SK-N-SH (cell line): Measurements from ENCODE around the gene MYLK2. TPM values are rescaled to one million over a fixed set of nuclear protein-coding genes. Genes with fewer than 3 reads are reported as not detected.
A peak's percentile ranks its signal among the peaks of the same experiment; 100 is the strongest.

Experiments
- CTCF ChIA-PET: fragments of 300-600, 350-600 bp; formaldehyde crosslinking; extraction: SDS; loops from one replicate; lab custom pipeline; 2021; lab: Yijun Ruan, JAX
- POLR2A ChIA-PET: fragments of 350-600 bp; sonication (Branson Sonifier 250); formaldehyde crosslinking; extraction: SDS; loops from one replicate; lab custom pipeline; 2020; ENCODE audit warnings: antibody characterized with exemption, inconsistent platforms; lab: Yijun Ruan, JAX
- DNase-seq: peaks from one replicate; pipeline ENCODE4 v3.0.0; 2012
- H2AFZ ChIP-seq: fragments of 200-600 bp; sonication (generic); 2 replicates; pipeline ENCODE4 v1.8.1; 2016; ENCODE audit warnings: antibody characterized with exemption, mild to moderate bottlenecking, low read depth
- H3F3A ChIP-seq: fragments of 200-600 bp; sonication (generic); replicated peaks from 2 replicates; pipeline ENCODE3; 2016; ENCODE audit warnings: antibody characterized with exemption, mild to moderate bottlenecking; ENCODE audit not compliant: insufficient read depth
- H3K27ac ChIP-seq, 2 experiments: fragments of 200-500 bp in 1 of 2; fragments of 200-600 bp in 1 of 2; sonication (Bioruptor generic) in 1 of 2; sonication (generic), shearing (Covaris generic) in 1 of 2; 2 replicates each; pipeline versions ENCODE4 v1.5.1 to v1.6.1; 2014 to 2016; ENCODE audit warnings: low read depth in 2 of 2, inconsistent platforms in 1 of 2, low read length in 1 of 2, mild to moderate bottlenecking in 1 of 2, mixed read lengths in 1 of 2
- H3K27me3 ChIP-seq: fragments of 200-600 bp; sonication (generic), shearing (Covaris generic); 2 replicates; pipeline ENCODE4 v1.6.1; 2016; ENCODE audit warnings: mixed run types; ENCODE audit not compliant: insufficient read depth
- H3K36me3 ChIP-seq, 2 experiments: fragments of 200-500 bp in 1 of 2; fragments of 200-600 bp in 1 of 2; sonication (Bioruptor generic) in 1 of 2; sonication (generic) in 1 of 2; replicated peaks in 1 of 2; 2 replicates each; pipeline versions ENCODE3 to v1.5.1; 2014 to 2016; ENCODE audit warnings: low read length in 1 of 2, mild to moderate bottlenecking in 1 of 2; ENCODE audit not compliant: insufficient read depth in 2 of 2, control insufficient read depth in 1 of 2
- H3K4me1 ChIP-seq, 2 experiments: fragments of 200-500 bp in 1 of 2; fragments of 200-600 bp in 1 of 2; sonication (Bioruptor generic) in 1 of 2; sonication (generic), shearing (Covaris generic) in 1 of 2; 2 replicates each; pipeline versions ENCODE4 v1.5.1 to v1.6.1; 2014 to 2016; ENCODE audit warnings: low read depth in 1 of 2, low read length in 1 of 2, mixed run types in 1 of 2; ENCODE audit not compliant: insufficient read depth in 2 of 2, control insufficient read depth in 1 of 2
- H3K4me2 ChIP-seq: fragments of 200-600 bp; sonication (generic), shearing (Covaris generic); 2 replicates; pipeline ENCODE4 v1.6.1; 2017; ENCODE audit warnings: mixed run types
- H3K4me3 ChIP-seq, 2 experiments: fragments of 200-500 bp in 1 of 2; fragments of 200-600 bp in 1 of 2; sonication (Bioruptor generic) in 1 of 2; sonication (generic), shearing (Covaris generic) in 1 of 2; 2 replicates each; pipeline versions ENCODE4 v1.5.1 to v1.8.1; 2014 to 2016; ENCODE audit warnings: low read depth in 2 of 2, inconsistent platforms in 1 of 2, low read length in 1 of 2, mild to moderate bottlenecking in 1 of 2, mixed read lengths in 1 of 2, moderate library complexity in 1 of 2
- H3K79me2 ChIP-seq: fragments of 200-600 bp; sonication (generic); 2 replicates; pipeline ENCODE4 v1.8.1; 2017; ENCODE audit warnings: mild to moderate bottlenecking; ENCODE audit not compliant: insufficient read depth
- H3K9ac ChIP-seq: fragments of 200-600 bp; sonication (generic); 2 replicates; pipeline ENCODE4 v1.6.1; 2017; ENCODE audit warnings: mixed run types
- H3K9me2 ChIP-seq: fragments of 200-600 bp; sonication (generic); 2 replicates; pipeline ENCODE4 v1.6.1; 2017; ENCODE audit warnings: mixed run types
- H3K9me3 ChIP-seq: fragments of 200-600 bp; sonication (generic); 2 replicates; pipeline ENCODE4 v1.6.1; 2017; ENCODE audit warnings: mixed run types, mild to moderate bottlenecking, moderate library complexity
- H4K20me1 ChIP-seq: fragments of 200-600 bp; sonication (generic); 2 replicates; pipeline ENCODE4 v1.6.1; 2017; ENCODE audit warnings: mild to moderate bottlenecking, mixed run types; ENCODE audit not compliant: insufficient read depth
- CTCF ChIP-seq: fragments of 200-600 bp; sonication (generic); IDR thresholded peaks from 2 replicates; pipeline ENCODE4 v1.6.1; 2017; ENCODE audit warnings: antibody characterized with exemption, mild to moderate bottlenecking, moderate library complexity
- ELF1 ChIP-seq: IDR thresholded peaks from 2 replicates; pipeline ENCODE4 v1.4.0; 2012
- FOXM1 ChIP-seq: IDR thresholded peaks from 2 replicates; pipeline ENCODE4 v1.4.0; 2012; ENCODE audit warnings: low read depth, mild to moderate bottlenecking
- GATA2 ChIP-seq: sonication (generic); formaldehyde crosslinking; IDR thresholded peaks from 2 replicates; pipeline ENCODE4 v1.5.0; 2020; ENCODE audit warnings: mild to moderate bottlenecking, missing genetic modification reagents
- IRF3 ChIP-seq: fragments of 150-350 bp; IDR thresholded peaks from 2 replicates; pipeline ENCODE4 v1.6.1; 2016; ENCODE audit warnings: mild to moderate bottlenecking, low read depth, low read length
- JUND ChIP-seq: IDR thresholded peaks from 2 replicates; pipeline ENCODE4 v1.4.0; 2012
- MAX ChIP-seq: IDR thresholded peaks from 2 replicates; pipeline ENCODE4 v1.4.0; 2012; ENCODE audit warnings: low read depth
- MEF2A ChIP-seq: IDR thresholded peaks from 2 replicates; pipeline ENCODE4 v1.4.0; 2012; ENCODE audit warnings: low read depth, borderline replicate concordance
- NRF1 ChIP-seq: IDR thresholded peaks from 2 replicates; pipeline ENCODE4 v1.6.1; 2012; ENCODE audit warnings: low read depth, mild to moderate bottlenecking, low read length
- REST ChIP-seq: IDR thresholded peaks from 2 replicates; pipeline ENCODE4 v1.6.1; 2012; ENCODE audit warnings: mild to moderate bottlenecking, low read depth, low read length, moderate library complexity
- RXRA ChIP-seq: IDR thresholded peaks from 2 replicates; pipeline ENCODE4 v1.4.0; 2012; ENCODE audit warnings: low read depth, mild to moderate bottlenecking, borderline replicate concordance
- SIN3A ChIP-seq: IDR thresholded peaks from 2 replicates; pipeline ENCODE4 v1.6.1; 2012; ENCODE audit warnings: low read depth, mild to moderate bottlenecking, low read length, moderate library complexity, borderline replicate concordance
- SMC3 ChIP-seq: IDR thresholded peaks from 2 replicates; pipeline ENCODE4 v1.6.1; 2012; ENCODE audit warnings: low read depth, low read length, improper control_type of control experiment
- USF1 ChIP-seq: IDR thresholded peaks from 2 replicates; pipeline ENCODE4 v1.4.0; 2012; ENCODE audit warnings: low read depth, borderline replicate concordance
- ZBTB33 ChIP-seq: IDR thresholded peaks from 2 replicates; pipeline ENCODE4 v1.4.0; 2012; ENCODE audit warnings: low read depth, borderline replicate concordance
- WGBS: methylation state at CpG from one replicate; pipeline ENCODE4 v1.1.6; 2017; ENCODE audit warnings: low lambda C conversion rate; 5-methylcytosine and 5-hydroxymethylcytosine counted together
- polyA plus RNA-seq, 3 experiments: library from polyadenylated mRNA; depleted of rRNA; stranded (reverse); fragments of >200 nt; gene quantifications; 2 replicates each; pipeline ENCODE4 v1.2.3, GENCODE V29; 2012

The MYLK2 gene
- polyA plus RNA-seq, 1 of the 3 experiments (the other 2 are of a cell fraction): 0.21 TPM

- H3K79me2 ChIP-seq: no peaks in the 10 kb centered on the region
- H3K36me3 ChIP-seq: no peaks in the 10 kb centered on the region
- POLR2A ChIA-PET: interaction anchor here (1.5 kb wide), 1 partner anchor 102 kb away, joined by 4 read pairs; the partner anchor contains the start of gene PDRG1
- peaks cover 0 to 4% of the 10 kb centered on the region in 2 experiments; a peak in 2 of 4 replicates for H3K4me1 ChIP-seq
- no peak overlapping the region for H3K4me2 ChIP-seq
- whole genome bisulfite sequencing: 47% methylated on average over 36 of the region's 45 CpGs
- no peaks in the 10 kb centered on the region for H3F3A ChIP-seq
- peak; percentile 48 for DNase-seq
- H3K27ac ChIP-seq: no peak overlapping the region
- H3K9ac ChIP-seq: no peak overlapping the region
- TF ChIP-seq CTCF (no peak), RXRA (no peak), JUND (no peak), SMC3 (no peak), FOXM1 (no peak), MAX (no peak), USF1 (no peak), IRF3 (no peak), ZBTB33 (no peak), SIN3A (no peak), GATA2 (CRISPR knock-in tag) (no peak), MEF2A (no peak), ELF1 (no peak), REST (no peak), NRF1 (no peak)
- TF ChIP-seq, all 33 proteins: peak for 0
- Histone ChIP-seq H2AFZ (no peak overlapping the region), H3K4me3 (no peak overlapping the region), H3K9me2 (no peaks in the 10 kb centered on the region), H3K27me3 (no peaks in the 10 kb centered on the region; the same call in 1 of the 2 replicates), H4K20me1 (no peaks in the 10 kb centered on the region), H3K9me3 (no peaks in the 10 kb centered on the region)
- CTCF ChIA-PET: interaction anchor here (3.8 to 8.1 kb wide), 5 partner anchors 15 to 182 kb away, joined by 32 to 170 read pairs (median 86); partner anchors contain the start of gene PDRG1
Observed at GRCh38 chr20:31849306-31849930, 30.3 kb downstream of the MYLK2 start.
